NAMALWA (cell line): ENCODE measurements around the gene PBX1.
"Not testable (repeated sequence)": the region's sequence is repeated elsewhere in the genome, so short reads cannot be mapped to it uniquely, and the experiment has no call there.

Experiments used
- DNase-seq: peaks from one replicate; pipeline ENCODE4 v3.0.0-alpha.2; 2015; ENCODE audit warnings: low spot score

The PBX1 gene

DNA sequence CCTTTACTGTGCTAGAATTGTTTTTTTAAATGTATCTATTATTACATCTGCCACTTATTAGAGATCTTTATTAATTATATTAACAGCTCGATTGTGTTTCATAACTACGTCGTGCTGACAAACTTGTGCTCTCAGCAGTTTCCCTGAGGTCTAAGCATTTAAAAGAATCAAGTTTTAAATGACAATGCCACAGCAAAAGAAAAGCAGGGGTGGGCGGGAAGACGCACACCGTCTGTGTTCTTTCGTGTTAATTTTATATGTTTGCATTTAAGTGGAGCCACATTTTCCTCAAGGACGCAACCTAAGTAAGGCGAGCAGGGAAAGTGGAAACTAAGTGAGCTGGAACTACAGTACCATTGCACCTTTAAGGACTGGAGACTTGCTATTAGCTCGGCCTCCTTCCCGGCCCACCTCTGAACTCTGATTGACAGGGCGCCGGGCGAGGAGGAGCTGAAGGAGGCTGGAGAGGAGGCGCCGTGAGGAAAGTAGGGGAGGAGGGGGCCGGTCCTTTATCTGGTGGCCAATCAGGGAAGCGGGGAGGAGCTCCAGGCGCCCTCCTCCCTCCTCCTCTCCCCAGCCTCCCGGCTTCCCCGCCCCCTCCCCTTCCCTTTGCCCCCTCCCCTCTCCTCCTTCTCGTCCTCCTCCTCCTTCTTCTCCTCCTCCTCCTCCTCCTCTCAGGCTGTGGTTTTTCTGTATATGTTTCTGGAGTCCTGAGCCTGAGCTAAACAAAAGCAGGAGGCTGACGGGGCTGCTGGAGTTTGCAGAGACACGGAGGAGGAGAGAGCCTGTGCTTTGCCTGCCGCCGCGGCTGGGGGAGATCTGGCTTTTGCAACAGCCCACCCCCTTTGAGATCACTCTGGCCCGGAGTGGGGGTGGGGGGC, at the start of gene PBX1:
Gene PBX1 (plus strand): TSS at position 724 of the 881 bp plus-strand sequence.
- DNase-seq, result peak; percentile 96

DNA sequence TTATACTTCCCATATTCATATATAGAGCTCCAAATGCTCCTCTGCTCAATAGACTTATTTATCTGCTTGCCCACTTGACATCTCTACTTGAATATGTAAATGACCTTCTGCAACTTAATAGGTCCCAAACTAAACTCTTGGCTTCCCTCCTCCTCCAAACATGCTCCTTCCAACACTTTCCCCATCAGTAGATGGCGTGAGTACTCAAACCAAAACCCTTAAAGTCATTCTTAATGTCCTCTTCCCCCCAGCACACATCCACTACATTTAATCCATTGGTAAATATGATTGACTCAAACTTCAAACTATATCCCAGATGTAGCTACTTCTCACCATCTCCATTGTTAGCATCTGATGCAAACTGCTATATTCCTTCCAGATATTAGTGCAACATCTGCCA, 48.5 kb upstream of the PBX1 start:
- DNase-seq, result no peak

GRCh38 chr1:164511001-164511705, 47.8 kb upstream of the PBX1 start:
- DNase-seq, result no peak

DNA sequence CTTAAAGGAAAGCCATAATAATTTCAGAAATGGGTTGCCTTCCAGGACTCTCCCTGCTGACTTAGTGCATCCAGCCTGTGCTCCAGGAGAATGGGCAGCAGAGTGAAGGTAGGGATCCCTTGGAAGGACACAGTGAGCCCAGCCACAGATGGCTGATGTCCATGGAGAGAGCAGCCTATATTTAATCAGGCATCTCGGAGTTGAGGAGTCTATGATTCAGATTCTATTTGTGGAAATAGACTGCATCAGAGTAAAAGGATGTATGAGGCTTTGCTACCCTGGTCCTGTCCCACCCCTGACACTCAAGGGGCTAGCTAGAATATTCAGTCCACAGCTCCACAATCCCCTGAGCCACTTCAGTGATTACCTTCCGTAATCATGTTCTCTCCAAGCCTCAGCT, 43.8 kb upstream of the PBX1 start:
- DNase-seq, result no peak

DNA sequence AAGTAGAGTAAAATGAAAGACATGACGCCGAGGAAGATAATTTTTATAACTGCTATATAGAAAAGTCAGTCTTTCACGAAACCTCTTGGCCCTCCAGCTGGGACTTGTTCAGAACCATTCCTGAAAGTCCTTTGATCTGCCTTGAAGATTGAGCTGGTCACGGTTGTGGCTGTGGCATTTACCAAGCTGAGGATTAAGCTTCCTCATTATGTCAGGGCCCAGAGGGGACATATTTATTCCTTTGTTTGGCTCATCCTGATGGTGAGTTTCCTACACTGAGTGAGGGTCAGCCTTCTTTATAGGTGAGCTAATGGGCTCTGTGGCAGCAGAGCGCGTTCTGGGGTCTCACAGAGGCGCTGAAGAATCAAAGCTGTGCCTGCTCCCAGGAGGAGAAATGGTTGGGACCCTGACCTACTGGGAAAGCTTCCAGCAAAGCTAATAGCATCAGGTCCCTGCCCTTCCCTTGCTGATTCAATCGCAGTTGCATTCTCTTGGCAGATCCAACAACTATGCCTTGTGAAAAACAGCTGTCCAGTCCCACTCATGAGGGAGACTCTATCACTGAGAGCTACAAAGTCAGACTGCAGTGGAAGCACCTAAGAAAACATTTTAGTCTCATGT, 43.2 kb upstream of the PBX1 start:
- DNase-seq, result no peak

- DNase-seq, result no peak
Measured at GRCh38 chr1:164516591-164516990, 42.4 kb upstream of the PBX1 start.

- peak; percentile 24 for DNase-seq
Measured at GRCh38 chr1:164518692-164519332, 40.2 kb upstream of the PBX1 start.

GRCh38 chr1:164519426-164519825, 39.6 kb upstream of the PBX1 start:
- no peak for DNase-seq

DNA sequence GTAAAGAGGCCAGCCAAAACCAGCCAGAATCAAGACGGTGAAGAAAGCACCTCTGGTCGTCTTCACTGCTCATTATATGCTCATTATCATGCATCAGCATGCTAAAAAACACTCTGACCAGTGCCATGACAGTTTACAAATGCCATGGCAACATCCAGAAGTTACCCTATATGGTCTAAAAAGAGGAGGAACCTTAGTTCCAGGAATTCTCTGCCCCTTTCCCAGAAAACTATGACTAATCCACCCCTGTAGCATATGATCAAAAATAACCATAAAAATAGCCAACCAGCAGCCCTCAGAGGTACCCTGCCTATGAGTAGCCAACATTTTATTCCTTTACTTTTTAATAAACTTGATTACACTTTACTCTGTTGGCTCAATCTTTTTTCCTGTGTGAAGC, 34.2 kb upstream of the PBX1 start:
- DNase-seq, result no peak

GRCh38 chr1:164534863-164535610, 23.9 kb upstream of the PBX1 start:
- DNase-seq, result no peak

- not testable (repeated sequence) for DNase-seq
Measured at GRCh38 chr1:164552463-164552988, 6.5 kb upstream of the PBX1 start.

DNA sequence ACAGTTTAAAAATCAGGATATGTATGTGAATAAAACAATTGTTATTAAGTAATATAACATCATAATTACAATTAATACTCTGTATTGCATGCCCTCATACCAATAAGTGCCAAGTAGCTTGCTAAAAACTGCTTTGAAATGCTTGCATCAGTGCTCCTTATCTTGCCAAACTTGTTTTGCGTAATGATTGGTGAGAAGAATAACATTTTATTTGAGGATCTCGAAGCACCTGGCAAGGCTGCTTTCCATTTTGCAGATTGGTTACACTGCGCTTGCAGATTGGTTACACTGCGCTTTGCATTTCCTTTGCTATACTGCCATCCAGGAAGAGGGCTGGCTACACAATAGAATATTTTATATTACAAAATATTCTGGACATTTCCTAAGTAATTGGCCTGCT, 1.7 kb upstream of the PBX1 start:
- DNase-seq, result no peak

GRCh38 chr1:164559342-164560051, 513 bp downstream of the PBX1 start:
- no peak for DNase-seq

- DNase-seq, result peak; percentile 7
Measured at GRCh38 chr1:164560121-164560541, 1.1 kb downstream of the PBX1 start.

GRCh38 chr1:164560556-164560955, 1.6 kb downstream of the PBX1 start:
- no peak for DNase-seq

DNA sequence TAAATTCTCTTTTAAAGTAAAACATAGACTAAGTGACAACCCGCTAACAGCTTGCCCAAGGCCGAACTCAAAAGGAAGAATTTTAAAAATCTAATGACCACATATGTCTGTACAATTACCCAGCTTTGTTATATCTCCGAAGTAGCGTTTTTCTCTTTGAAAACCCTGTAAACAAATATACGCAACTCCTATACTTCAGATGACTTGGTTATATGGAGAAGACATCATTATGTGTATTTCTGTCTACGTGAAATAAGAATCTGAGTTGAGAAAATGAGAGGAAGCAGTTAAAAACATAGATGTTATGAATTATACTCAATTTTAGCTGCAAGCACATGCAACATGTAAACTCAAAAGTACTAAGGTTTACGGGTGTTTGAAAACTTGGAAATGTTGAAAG, 2.0 kb downstream of the PBX1 start:
- peak; percentile 10 for DNase-seq

DNA sequence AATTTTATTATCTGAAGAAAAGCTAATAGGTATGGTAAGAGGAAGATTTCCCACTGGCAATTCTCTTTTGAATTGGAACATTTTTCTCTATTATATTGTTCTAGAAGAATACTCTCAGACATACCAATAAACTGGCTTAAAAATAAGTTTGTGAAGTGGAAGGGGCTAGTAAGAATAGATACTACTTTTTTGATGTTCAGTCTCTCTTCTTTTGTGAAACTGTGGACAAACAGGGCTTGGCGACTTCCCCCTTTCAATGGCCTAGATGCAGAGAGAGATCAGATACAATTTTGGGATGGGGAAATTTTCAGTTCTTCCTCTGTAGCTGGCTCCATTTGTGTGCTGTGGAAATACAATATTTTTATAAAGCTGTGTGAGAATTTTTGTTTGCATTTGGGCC, 2.5 kb downstream of the PBX1 start:
- no peak for DNase-seq

DNA sequence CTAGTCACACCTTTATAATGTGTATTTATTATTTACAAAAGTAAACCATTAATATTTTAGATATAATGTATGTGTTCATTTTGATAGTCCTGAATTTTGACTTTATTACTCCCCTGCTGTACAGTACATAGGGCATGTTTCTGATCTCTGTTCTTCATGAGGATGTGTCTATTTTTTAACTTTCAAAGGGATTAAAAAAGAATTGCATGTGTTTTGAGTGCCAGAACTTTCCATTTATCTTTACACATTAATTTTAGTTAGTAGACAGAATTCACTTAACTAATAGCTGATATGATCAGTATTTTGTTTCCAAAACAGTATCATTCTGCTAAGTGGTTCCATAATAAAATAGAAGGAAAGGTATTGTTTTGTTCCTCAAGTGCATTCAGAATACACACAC, 3.1 kb downstream of the PBX1 start:
- DNase-seq, result no peak

- DNase-seq, result no peak
Measured at GRCh38 chr1:164562511-164562910, 3.5 kb downstream of the PBX1 start.

DNA sequence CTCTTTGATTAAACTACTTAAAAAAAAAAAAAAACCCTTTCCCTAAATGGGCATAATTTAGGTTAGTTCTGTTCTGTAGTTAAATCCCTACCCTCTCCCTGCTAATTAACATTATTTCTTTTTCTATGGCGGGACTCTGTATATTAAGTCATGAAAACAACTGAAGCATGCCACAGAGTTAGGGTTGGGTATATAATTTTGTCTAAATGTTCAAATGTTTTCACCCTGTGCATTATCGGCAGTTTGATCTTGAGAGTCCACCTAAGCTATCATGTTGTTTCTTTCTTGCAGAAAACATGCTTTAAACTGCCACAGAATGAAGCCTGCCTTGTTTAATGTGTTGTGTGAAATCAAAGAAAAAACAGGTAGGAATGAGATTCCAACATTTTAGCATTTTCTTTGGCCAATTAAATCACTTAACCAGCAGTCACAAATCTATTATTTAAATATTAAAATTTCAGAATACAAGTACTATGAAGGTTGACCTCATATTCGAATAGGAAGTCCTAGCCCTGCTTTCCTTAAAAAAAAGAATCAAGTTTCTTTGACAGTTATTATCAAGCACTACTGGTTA, 4.0 kb downstream of the PBX1 start:
- no peak for DNase-seq
